HTERT RPE-1 (cell line): ENCODE data around the gene FBP2.
"Not testable (repeated sequence)": the region's sequence is repeated elsewhere in the genome, so short reads cannot be mapped to it uniquely, and the experiment has no call there.

ENCODE experiments used
- in situ Hi-C: fragments of 300-500 bp; cut with MboI; formaldehyde crosslinking; loops from 4 replicates; pipeline ENCODE4 v1.14.3; 2020; ENCODE audit warnings: low sequenced_read_pairs

Gene FBP2

GRCh38 chr9:94566550-94566949 lies 27.1 kb downstream of the FBP2 start:
- in situ Hi-C loops = no loop called here

GRCh38 chr9:94564279-94564678 lies 29.3 kb downstream of the FBP2 start:
- in situ Hi-C loops = not testable (repeated sequence)

GRCh38 chr9:94563548-94563947 lies 30.1 kb downstream of the FBP2 start:
- in situ Hi-C loops = no loop called here

DNA sequence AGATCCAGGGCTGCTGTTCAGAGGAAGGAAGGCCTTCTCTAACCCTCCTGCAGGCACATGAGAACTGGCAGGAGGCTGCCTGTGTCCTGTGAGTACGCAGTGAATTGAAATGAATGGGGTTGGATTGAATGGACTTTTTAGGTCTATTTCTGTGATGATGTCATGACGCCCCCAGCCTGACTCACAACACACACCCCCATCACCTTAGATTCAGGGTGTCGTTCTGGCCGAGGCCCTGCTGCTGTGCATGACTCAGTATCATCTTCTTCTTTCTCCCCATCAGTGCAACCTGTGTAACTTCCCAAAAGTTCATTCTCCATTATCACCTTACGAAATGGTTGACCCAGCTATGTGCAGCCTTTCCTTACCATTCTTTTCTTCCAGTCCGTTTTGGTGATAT lies 33.4 kb downstream of the FBP2 start:
- in situ Hi-C loops = no loop called here

DNA sequence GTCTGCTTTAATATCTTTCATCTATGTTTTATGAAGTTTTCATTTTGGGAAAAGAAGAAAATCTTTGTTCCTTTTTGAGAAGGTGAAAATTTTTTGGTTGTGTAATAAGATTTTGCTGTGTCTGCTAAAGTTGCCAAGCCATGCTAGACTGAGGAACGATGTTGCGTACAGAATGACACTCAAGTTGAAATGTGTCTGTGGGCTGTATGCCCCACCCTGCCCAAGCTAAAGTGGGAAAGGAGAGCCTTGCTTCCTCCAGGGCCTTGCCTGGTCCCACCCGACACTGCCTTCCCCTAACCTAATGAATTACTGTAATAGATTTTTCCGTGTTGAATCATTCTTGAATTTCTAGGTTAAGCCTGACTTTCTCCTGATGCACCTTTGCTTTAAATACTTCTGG lies 36.2 kb downstream of the FBP2 start:
- in situ Hi-C loops = no loop called here

DNA sequence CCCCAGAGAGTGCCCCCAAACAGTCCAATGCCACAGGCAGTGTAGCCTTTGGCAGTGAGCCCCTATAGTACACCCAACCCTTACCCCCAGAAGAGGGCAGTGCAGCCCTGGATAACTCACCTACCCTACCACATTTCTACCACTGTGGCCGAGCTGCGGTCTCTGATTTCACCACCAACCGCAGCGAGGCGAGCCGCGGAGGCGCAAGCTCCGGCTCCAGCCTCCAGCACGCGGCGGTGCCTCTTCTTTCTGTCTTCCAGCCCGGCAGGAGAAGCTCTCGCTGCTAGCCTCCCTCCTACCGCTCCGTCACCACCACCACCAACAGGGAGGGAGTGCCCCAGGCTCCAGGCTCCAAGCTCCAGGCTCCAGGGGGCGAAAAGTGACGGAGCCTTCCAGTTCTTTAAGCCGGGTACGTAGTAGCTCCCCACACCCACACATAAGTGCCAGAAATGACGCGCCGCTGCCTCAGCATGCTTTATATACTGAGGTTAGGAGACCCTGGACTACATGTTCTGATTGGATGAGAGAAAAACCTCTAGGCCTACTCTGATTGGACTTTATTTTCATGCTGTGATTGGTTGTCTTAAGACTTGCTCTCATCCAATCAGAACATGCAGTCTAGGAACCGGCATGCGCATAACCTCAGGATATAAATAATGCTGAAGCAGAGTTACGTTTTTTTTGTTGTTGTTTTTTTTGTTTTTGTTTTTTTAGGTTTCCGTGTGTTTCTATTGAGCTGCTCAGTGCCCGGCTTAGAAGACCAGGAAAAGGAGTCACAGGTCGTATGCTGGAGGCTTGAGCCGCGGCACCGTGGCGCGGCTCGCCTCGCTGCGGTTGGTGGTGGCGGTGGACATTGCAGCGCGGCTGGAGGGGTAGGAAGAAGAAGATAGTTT lies 38.9 kb downstream of the FBP2 start, which contains the start of gene PCAT7:
Gene PCAT7 (plus strand): TSS at position 645 of the 893 bp plus-strand sequence.
- in situ Hi-C loops = no loop called here

GRCh38 chr9:94554078-94554438 lies 39.6 kb downstream of the FBP2 start:
- in situ Hi-C loops = no loop called here

GRCh38 chr9:94553029-94553938 lies 40.3 kb downstream of the FBP2 start:
- in situ Hi-C loops = no loop called here

- in situ Hi-C loops = no loop called here
These were observed 47.7 kb downstream of the FBP2 start for GRCh38 chr9:94545940-94546339.

GRCh38 chr9:94544335-94544734 lies 49.3 kb downstream of the FBP2 start:
- in situ Hi-C loops = not testable (repeated sequence)

DNA sequence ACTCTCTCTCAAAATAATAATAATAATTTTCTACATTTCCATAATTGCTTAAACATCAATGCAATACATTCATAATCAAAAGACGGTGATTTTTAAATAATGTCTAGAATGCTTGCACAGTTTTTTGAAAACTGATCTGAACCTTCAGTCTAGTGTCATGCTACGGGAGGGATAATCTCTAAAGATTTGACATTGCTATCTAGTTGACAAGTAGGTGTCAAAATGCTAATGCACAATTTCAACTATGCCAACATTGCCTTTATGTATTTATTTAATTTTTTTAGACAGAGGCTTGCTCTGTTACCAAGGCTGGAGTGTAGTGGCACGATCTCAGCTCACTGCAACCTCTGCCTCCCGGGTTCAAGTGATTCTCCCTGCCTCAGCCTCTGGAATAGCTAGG lies 54.7 kb downstream of the FBP2 start:
- in situ Hi-C loops = no loop called here

DNA sequence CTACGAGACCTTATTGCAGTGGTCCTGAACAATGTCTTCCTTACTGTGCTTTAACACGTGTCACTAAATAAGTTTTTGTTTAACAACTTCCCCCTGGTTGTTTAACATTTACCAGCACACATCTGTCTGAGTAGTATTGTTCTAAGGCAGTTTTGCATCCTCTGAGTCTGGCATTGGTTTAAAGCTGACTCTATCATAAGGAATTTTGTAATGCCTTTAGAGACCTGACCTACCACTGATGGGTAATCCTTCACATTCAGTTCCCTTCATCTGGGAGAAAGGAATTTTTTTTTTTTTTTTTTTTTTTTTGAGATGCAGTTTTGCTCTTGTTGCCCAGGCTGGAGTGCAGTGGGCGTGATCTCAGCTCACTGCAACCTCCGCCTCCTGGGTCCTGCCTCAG lies 58.7 kb downstream of the FBP2 start:
- in situ Hi-C loops = no loop called here

- in situ Hi-C loops = no loop called here
These were observed 60.0 kb downstream of the FBP2 start for GRCh38 chr9:94533601-94534000.

- in situ Hi-C loops = no loop called here
These were observed 60.5 kb downstream of the FBP2 start for GRCh38 chr9:94533155-94533554.

GRCh38 chr9:94528886-94529285 lies 64.7 kb downstream of the FBP2 start:
- in situ Hi-C loops = no loop called here

DNA sequence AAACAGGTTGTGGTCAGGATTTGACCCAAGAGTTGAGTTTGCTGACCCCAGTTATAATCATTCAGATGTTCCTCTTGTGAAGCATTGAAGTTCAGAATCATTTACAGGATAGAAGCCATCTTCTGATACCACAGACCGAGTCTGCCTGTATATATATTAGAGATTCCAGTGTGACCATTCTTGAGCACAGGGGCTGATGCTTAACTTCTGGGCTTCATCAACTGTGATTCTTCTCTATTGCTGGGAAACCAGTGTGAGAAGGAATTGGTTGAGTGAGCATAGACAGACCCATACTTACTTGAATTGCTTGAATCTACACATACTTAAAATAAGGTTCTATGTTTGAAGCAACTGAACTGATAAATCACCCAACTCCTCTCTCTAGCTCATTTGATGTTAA lies 66.7 kb downstream of the FBP2 start:
- in situ Hi-C loops = no loop called here

DNA sequence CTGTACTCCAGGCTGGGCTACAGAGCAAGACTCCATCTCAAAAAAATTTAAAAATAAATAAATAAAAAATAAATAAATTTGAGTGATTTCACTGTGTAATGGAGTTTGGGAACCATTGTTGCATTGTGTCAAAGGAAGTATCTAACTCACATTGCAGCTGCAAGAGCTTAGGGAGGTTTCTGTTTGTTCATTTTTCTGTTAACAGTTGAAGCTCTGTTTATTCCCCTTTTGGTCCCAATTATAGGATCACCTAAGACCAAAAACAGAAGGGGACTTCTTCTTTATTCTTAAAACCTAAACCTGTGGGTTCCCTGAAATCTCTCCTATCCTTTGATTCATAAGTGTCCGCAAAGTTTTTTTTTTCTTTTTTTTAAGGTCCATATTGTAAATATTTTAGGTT lies 67.4 kb downstream of the FBP2 start:
- in situ Hi-C loops = no loop called here

GRCh38 chr9:94525396-94526035 lies 68.1 kb downstream of the FBP2 start:
- in situ Hi-C loops = no loop called here

- in situ Hi-C loops = no loop called here
These were observed 76.4 kb downstream of the FBP2 start for GRCh38 chr9:94517254-94517653.

DNA sequence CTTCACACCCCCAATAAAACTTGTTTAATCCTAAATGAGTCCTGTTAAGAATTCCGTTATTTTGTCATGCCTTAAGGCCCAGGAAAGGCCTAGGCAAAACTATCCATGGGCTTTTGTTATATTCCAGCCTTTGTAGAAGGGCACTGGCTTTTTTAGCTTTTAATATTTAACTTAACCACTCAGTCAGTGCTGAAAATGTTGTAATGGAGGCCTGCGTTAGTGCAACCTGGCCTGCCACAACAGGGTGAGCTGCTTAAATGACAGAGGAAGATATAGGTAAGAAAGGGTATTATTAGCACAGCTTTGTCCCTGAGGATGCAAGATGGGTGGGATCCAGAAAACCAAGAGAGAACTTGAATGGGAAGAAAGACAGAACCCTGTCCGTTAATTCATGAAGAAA lies 78.9 kb downstream of the FBP2 start:
- in situ Hi-C loops = no loop called here

GRCh38 chr9:94511955-94512265 lies 81.7 kb downstream of the FBP2 start:
- in situ Hi-C loops = no loop called here
